Glomerular visceral epithelial cell (primary cell): ENCODE data around the gene LEKR1.

Experiments
- DNase-seq: peaks from one replicate; pipeline ENCODE4 v3.0.0-alpha.2; 2016; ENCODE audit errors: extremely low spot score

LEKR1 gene

GRCh38 chr3:157058392-157059071, 232.4 kb downstream of the LEKR1 start:
- DNase-seq = no peak

DNA sequence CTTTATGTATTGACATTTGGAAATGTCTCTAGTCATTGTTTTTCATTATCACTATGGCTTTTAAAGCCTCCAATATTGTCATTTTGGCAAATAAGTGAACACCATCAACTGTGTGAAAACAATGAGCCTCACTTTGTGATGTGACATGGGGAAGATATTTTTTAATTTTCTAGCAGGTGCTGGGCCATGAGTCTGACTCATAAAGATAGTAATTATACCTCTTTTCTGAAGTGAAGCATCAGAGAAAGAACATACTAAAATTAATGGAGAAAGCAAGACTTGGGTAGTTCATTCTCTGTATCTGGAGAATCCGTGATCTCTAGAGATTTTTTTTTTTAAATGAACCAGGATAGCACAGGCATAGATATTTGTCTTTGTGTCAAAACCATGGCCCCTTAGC, 233.0 kb downstream of the LEKR1 start:
- no peak for DNase-seq

GRCh38 chr3:157059661-157060060, 233.5 kb downstream of the LEKR1 start:
- DNase-seq = no peak

DNA sequence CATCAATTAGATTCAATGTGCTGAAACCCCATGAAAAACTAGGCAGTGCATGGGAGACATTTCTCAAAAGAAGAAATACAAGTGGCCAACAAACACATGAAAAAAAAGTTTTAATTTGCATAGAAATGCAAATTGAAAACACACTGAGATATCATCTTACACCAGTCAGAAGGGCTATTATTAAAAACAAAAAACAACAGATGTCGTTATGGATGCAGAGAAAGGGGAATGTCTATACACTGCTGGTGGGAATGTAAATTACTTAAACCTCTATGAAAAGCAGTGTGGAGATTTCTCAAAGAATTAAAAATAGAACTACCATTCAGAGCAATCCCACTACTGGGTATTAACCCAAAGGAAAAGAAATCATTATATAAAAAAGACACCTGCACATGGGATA, 235.1 kb downstream of the LEKR1 start:
- DNase-seq = no peak

DNA sequence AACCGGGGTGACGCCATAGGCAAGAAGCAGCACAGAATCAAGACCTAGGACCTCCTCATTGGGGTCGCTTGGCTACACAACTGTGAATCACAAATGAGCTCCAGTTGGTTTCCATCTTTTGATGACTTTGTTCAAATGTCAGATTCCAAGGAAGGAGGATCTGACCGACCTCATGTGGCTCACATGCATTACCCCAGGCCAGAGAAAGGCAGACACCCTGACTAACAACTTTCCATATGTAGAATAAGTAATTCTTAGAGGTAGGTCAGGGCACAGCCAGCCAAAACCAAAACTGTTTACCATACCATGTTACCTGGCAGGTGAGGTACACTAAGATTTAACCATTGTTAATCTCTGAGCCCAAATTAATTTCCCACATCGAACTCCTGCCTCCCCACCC, 237.3 kb downstream of the LEKR1 start:
- no peak for DNase-seq

- peak; percentile 47 for DNase-seq
These were observed 237.8 kb downstream of the LEKR1 start for GRCh38 chr3:157063926-157064325.

DNA sequence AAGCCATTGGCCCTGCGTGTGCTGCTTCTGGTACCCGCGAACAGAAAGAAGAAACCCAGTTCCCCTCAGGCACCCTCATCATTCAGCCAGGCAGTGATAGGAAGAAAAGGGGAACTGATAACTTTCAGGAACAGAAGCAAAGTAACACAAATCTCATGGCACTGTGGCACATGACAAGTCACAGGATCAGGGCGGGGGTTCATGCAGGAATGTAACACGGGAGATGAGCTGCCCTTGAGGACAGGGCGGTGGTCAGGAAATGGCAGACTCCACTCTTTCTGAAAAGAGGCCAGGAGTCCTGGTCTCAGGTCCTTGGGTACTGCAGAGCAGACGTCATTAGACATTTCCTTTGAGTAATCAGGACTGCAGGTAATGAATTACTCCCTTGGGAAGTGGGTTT, 238.2 kb downstream of the LEKR1 start:
- DNase-seq = no peak

DNA sequence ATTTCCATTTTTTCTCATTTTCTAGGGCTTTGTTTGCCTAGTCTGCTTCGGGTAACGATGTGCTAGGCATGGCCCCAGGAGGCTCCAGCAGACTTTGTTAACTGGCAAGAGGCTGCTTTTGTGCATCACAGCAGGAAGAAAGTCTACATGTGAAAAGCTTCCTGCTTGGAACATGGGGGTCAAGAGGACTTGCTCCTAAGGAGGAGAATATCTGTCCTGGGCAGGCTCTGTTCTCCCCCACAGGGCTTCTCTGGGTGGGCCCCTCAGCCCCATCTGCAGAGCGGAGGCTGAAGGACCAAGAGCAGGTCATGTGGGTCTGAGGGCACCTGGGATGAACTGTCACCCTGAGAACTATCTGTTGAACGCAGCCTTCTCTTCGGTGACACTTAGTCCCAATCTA, 239.0 kb downstream of the LEKR1 start:
- DNase-seq = no peak

DNA sequence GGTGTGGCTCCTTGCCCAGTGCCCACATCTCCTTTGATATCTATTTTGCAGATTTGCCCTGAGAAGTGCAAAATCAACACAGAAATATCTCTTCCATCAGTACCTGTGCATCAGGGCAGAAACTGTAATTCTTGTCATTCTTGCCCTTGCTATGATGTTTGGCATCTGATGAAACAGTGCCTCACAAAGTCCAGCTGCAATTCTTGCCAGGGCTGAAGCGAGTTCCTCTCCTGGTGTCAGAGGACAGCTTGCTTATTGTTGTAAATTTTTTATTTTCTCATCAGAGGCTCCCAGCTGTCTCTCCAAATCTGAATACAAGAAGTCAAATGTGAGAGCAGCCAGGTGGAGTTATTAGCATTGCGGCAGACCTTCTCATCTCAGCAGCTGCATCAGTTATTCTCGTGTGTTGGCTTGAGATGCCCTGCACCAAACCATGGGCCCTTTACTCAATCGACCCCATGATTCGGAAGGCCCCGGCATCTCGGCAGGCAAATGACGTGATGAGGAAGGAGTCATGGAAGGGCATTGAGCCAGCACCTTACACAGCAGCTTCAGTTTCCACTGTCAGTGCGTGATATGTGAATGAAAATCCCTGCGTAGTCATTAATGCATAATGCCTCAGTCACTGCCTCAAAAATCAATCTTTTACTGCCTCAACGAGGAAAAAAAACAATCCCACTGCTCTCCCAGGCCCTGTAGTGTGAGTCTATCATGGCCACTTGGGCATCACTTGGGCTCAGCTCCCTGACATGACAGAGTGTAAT, 240.4 kb downstream of the LEKR1 start:
- peak; percentile 60 for DNase-seq

DNA sequence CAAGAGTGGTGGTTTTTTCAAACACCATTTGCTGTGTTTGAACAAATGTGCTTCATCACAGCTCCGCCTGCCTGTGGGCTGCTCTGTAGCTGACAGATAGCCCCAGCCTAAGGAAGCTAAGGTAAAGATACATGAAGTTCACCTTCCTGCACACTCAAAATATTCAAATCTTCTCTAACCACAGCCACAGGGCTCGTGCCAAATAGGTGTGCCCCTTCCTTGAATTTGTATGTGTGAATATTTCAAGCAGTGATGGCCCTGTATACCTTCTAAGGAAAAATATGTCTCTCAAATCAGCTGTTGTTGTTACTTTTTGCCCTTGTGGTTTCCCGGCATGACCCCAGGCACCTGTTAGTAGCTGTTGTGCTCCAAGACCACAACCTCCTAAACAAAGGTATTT, 241.0 kb downstream of the LEKR1 start:
- no peak for DNase-seq

GRCh38 chr3:157069406-157069805, 243.3 kb downstream of the LEKR1 start:
- DNase-seq = no peak

- no peak for DNase-seq
These were observed 243.9 kb downstream of the LEKR1 start for GRCh38 chr3:157069846-157070677.

GRCh38 chr3:157070678-157070999, 244.5 kb downstream of the LEKR1 start:
- DNase-seq = no peak

GRCh38 chr3:157071744-157072525, 245.8 kb downstream of the LEKR1 start:
- no peak for DNase-seq

- DNase-seq = peak; percentile 30
These were observed 247.7 kb downstream of the LEKR1 start for GRCh38 chr3:157073810-157074209.

GRCh38 chr3:157074490-157074889, 248.3 kb downstream of the LEKR1 start:
- no peak for DNase-seq

- no peak for DNase-seq
These were observed 248.8 kb downstream of the LEKR1 start for GRCh38 chr3:157074981-157075380.

- peak; percentile 25 for DNase-seq
These were observed 249.7 kb downstream of the LEKR1 start for GRCh38 chr3:157075693-157076420.

DNA sequence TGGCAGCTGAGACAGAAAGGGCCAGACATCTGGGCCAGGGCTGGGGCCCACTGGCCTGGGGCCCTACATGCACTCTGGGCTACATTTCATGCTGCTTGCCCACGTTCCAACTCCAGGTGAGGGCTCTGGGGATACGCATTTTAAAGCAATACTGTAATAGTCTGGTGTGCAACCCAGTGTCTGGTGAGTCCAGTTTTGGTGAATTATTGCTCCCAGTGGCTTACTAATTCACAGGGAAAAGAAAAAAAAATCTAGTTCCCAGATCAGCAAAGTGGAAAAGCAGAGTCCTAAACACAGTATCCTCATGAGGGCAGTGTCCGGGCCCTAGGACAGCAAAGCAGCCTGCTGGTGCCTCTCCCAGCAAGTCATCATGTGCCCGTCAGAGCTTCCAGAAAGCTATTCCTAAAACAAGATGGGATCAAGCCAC, 251.4 kb downstream of the LEKR1 start:
- peak; percentile 84 for DNase-seq

DNA sequence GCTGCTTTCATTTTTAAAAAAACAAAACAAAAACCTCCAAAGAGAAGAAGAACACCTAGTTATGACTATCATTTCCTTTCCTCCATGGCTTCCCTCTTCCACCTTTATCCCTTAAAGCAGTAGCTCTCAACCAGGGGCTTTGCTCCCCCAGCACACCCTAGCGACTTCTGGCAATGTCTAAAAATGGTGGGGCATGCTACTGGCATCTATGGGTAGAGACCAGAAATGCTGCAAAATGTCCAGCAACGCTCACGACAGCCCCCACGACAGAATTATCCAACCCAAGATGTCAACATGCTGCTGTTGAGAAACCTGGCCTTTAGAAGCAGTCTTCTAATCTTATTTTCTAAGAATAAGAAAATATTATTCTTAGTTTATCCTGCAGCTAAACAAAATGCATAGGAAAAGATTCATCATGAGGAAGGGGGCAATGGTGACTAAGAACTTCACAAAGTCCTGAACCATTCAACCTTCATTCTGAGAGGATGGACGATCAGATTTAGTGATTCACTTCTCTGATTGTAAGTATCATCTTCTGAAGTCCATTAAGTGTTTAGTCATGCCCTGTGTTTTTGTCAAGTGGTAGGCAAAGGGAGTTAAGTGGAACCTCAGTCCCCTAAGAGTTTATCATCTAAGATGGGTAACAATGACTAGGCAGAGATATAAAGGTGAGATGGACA, 252.1 kb downstream of the LEKR1 start:
- no peak for DNase-seq

- no peak for DNase-seq
These were observed 252.6 kb downstream of the LEKR1 start for GRCh38 chr3:157078811-157079185.
